ENCODE results near the gene TAF7.

Gene TAF7

GRCh38 chr5:141313711-141314110 lies 6.9 kb downstream of the TAF7 start:
- TF ChIP-seq, protein P1, sequence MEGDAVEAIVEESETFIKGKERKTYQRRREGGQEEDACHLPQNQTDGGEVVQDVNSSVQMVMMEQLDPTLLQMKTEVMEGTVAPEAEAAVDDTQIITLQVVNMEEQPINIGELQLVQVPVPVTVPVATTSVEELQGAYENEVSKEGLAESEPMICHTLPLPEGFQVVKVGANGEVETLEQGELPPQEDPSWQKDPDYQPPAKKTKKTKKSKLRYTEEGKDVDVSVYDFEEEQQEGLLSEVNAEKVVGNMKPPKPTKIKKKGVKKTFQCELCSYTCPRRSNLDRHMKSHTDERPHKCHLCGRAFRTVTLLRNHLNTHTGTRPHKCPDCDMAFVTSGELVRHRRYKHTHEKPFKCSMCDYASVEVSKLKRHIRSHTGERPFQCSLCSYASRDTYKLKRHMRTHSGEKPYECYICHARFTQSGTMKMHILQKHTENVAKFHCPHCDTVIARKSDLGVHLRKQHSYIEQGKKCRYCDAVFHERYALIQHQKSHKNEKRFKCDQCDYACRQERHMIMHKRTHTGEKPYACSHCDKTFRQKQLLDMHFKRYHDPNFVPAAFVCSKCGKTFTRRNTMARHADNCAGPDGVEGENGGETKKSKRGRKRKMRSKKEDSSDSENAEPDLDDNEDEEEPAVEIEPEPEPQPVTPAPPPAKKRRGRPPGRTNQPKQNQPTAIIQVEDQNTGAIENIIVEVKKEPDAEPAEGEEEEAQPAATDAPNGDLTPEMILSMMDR (conservative IDR thresholded peaks at IDR 0.05; ENCODE audit: low read depth, low read length): no peak
- H3K4me3 ChIP-seq (ENCODE audit: low read length): no peak overlapping the region
- no peak for DNase-seq (ENCODE audit: low read depth)

DNA sequence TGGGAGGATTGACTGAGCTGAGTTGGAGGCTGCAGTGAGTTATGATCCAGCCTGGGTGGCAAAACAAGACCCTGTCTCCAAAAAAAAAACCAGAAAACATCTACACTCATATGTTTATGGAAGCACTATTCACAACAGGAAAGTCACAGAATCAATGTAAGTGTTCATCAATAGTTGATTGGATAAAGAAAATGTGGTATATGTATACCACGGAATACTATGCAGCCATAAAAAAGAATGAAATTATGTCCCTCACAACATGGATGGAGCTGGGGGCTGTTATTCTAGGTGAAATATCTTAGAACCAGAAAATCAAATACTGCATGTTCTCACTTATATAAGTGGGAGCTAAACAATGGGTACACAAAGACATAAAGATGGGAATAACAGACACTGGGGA lies 14.0 kb downstream of the TAF7 start:
- TF ChIP-seq, protein P1 (conservative IDR thresholded peaks at IDR 0.05; ENCODE audit: low read depth, low read length): no peak

DNA sequence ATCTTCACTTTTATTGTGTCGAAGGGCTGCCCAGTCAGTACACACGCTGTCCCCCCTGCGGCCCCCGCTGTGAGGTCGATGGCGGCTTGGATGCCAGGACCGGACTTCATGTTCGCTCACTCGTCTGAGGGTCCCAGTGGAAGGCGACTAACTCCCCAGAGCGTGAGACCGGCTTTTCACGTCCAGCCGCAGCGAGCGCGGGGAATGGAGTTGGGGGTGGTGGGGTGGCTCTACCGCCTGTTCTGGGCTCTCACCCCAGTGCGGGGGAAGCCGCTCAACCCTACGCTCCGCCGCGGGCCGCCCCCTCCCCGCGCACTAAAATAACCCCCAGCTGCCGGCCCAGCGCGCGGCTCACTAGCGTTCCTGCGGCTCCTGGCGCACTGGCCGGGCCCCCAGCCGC lies 16.8 kb downstream of the TAF7 start, which contains the start of gene SLC25A2:
Gene SLC25A2, minus strand, starts transcription at position 294 of the 400 bp plus-strand sequence. Its CDS starts 184 bp downstream, at position 110.
- no peak for DNase-seq (ENCODE audit: low read depth)
- TF ChIP-seq, protein P1 (conservative IDR thresholded peaks at IDR 0.05; ENCODE audit: low read depth, low read length): no peak
- no peak within 1 kb of the TSS for H3K4me3 ChIP-seq (ENCODE audit: low read length)

More for the DNA sequence above, 14.0 kb downstream of the TAF7 start:
- DNase-seq (ENCODE audit: low read depth): no peak
- no peak overlapping the region for H3K4me3 ChIP-seq (ENCODE audit: low read length)

DNA sequence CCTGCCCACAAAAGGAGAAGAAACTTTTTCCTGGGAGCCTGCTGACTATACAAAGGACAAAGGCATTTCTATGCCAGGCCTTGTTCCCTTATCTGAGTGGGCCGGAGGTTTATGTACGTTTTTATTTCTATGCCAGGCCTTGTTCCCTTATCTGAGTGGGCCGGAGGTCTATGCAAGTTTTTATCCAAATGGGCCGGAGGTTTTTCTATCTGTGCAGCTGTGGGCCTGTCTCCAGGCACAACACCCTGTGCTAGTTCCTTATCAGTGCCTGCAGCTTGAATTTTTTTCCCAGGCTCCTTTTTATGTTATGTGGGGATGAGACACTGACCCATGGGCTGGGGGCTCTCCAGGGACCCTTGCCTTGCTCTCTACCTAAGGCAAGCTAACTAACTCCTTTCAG lies 22.2 kb downstream of the TAF7 start:
- TF ChIP-seq, protein P1 (conservative IDR thresholded peaks at IDR 0.05; ENCODE audit: low read depth, low read length): no peak
- no peak for DNase-seq (ENCODE audit: low read depth)
- no peak overlapping the region for H3K4me3 ChIP-seq (ENCODE audit: low read length)

DNA sequence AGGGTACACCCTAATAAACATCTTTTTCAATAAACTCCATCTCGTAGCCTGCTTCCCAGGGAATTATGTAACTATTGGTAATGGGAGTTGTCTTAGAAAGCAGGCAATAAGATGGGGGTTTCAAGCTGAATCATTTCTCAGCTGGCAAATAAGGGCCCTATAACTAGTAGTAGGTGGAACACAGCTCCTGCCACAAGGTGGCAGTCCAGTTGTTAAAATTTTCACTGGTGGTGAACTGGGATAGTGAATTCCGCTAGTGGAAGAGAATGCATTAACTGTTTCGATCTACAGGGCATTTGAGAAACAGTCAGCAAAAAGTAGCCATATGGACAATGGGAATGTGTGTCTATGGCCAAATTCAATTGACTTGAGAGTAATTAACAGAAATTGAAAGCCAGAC lies 47.7 kb downstream of the TAF7 start:
- TF ChIP-seq, protein P1 (conservative IDR thresholded peaks at IDR 0.05; ENCODE audit: low read depth, low read length): no peak
- no peak for DNase-seq (ENCODE audit: low read depth)
- H3K4me3 ChIP-seq (ENCODE audit: low read length): no peak overlapping the region

DNA sequence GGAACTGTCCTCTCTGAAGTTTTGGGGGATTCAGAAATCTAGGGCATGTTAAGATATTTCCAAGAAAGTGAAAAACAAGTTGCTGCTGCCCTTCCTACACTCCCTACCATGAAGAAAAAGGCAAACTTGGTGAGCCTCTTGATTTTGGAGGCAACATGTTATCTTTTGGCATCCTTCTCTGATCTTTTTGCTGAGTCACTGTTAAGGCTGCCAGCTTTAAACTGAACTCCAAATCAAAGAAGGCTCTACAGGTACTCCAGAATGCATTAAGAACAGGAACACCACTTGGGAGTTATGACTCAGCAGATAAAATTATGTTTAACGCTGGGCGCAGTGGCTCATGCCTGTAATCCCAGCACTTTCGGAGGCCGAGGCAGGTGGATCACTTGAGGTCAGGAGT lies 51.4 kb downstream of the TAF7 start:
- TF ChIP-seq, protein P1 (conservative IDR thresholded peaks at IDR 0.05; ENCODE audit: low read depth, low read length): no peak
- DNase-seq (ENCODE audit: low read depth): no peak

More for the DNA sequence above, 51.4 kb downstream of the TAF7 start:
- H3K4me3 ChIP-seq (ENCODE audit: low read length): no peak overlapping the region
